NCI-H526 treated with DMSO at 0.1 percent for 48 hours (cell line): ENCODE results near the gene FGD3.
A peak's percentile ranks its signal among the peaks of the same experiment; 100 is the strongest.
"Not testable (repeated sequence)": the region's sequence is repeated elsewhere in the genome, so short reads cannot be mapped to it uniquely, and the experiment has no call there.

ENCODE experiments used
- DNase-seq: peaks from one replicate; lab custom pipeline; 2025; lab: John Stamatoyannopoulos, UW

The FGD3 gene

DNA sequence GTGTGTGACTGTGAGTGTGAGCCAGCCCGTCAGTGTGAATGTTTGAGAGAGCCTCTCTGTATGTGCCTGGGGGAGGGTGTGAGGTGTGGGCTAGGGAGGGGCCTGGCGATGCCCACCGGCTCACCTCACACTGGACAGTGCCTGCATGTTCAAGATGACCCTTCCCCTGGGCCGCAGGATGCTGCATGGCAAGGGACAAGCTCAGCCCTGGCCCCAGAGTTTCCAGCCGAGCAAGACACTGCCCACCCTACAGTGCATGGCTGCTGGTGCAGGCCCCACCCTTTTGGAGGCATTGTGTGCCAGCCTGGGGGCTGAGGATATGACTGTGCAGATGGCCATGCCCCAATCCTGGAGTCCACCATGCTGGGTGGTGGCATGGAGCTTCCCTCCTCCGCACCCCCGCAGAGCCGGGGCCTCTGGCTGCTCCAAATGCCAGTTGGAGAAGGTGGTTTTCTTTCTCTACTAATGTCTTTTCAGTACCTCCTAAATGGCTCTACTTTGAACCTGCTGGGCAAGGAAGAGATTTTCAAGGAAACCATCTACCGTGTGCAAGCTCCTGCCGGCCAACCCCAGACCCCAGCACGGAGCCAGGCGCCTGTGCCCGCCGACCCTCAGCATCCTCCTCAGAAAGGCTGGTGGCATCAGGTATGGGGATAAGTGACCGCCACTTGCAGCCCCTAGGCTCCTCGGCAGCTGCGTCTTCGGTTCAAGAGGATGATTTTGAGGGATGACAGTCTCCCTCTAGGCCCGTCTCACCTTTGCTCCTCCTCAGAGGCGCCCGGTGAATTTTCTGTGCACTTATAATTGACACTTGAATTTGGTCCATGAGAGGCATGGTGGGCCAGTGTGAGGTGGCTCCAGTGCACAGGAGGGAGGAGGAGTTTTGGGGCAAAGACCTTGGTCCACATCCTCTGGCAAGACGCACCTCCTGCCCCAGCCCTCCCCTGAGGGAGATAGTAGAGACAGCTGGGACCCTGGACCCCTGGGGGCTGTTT is 27.7 kb downstream of the FGD3 start:
- no peak for DNase-seq

DNA sequence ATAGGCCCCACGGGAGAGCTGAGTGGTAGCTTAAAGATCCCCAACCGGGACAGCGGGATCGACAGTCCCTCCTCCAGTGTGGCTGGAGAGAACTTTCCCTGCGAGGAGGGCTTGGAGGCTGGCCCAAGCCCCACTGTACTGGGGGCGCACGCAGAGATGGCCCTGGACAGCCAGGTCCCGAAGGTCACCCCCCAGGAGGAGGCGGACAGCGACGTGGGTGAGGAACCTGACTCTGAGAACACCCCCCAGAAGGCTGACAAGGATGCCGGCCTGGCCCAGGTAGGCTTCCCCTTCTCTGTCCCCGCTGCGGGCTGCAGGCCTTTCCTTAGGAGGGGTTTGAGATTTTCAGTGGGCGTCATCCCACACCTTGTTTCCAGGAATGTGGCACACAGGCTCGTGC is 29.1 kb downstream of the FGD3 start:
- DNase-seq, result no peak

DNA sequence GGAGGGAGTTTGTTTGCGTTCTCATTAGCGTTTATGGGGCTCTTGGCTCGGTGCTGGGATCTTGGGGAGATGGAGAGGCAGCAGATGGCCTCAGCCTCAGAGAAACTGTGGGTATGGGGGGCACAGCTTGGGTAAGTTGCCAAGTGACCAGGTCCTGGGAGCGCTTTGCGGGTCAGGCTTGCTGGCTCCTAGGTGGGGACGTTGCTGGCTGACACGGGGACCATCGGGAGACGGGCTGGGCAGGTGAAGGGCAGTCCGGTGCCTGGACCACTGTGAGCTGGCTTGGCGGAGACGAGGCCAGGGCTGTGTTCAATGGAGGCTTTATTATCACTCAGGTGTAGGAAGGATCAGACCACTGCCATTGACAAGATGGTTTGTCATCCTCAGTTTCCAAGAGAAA is 30.0 kb downstream of the FGD3 start:
- no peak for DNase-seq

DNA sequence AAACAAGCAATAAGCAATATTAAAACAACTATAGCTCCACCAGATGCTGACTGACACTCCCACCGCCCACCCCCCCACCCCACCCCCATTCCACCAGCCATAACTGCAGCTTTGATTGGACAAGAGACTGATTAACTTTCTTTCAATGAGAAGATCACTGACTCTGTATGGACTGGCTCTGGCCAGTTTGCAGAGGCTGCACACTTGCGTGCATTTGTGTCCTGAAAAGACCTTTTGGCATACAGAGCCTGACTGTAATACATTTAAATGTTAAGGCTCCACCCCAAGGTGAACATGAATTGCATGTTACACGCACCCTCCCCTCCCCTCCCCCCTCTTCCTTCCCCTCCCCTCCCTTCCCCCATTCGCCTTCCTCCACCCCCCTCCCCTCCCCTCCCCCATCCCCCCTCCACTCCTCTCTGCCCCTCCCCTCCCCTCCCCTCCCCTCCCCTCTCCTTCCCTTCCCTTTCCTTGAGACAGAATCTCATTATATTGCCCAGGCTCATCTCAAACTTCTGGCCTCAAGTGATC is 31.1 kb downstream of the FGD3 start:
- DNase-seq, result no peak

DNA sequence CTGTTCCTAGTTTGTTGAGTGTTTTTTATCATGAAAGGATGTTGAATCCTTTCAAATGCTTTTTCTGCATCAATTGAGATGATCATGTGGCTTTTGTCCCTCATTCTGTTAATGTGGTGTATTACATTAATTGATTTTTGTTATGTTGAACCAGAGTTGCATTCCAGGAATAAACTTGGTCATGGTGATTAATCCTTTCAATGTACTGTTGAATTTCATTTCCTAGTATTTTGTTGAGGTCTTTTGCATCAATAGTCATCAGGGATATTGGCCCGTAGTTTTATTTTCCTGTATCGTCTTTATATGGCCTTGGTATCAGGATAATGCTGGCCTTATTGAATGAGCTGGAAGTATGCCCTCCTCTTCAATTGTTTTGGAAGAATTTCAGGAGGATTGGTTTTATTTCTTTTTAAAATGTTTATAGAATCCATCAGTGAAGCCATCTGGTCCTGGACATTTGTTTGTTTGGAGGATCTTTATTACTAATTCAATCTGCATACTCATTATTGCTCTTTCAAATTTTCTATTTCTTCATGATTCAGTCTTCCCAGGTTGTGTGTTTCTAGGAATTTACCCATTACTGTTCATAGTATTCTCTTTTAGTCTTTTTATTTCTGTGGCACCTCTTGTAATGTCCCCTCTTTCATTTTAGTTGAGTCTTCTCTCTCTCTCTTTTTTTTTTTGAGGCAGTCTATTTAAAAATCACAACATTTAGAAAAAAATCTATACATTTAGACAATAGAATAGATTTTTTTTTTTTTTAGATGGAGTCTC is 32.1 kb downstream of the FGD3 start:
- no peak for DNase-seq

DNA sequence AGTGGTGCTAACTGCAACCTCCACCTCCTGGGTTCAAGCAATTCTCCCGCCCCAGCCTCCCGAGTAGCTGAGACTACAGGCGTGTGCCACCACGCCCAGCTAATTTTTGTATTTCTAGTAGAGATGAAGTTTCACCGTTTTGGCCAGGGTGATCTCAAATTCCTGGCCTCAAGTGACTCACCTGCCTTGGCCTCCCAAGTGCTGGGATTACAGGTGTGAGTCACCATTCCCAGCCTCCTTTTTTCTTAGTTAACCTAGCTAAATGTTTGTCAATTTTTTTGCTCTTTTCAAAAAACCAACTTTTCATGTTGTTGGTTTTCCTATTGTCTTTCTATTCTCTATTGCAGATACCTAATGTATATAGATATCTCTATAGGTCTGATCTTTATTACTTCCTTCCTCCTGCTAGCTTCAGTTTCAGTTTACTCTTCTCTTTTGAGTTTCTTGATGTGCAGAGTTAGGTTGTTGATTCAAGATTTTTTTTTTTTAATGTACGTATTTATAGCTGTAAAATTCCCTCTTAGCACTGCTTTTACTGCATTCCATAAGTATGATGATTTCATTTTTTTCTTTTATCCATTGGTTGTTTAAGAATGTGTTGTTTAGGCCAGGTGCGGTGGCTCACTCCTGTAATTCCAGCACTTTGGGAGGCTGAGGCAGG is 32.9 kb downstream of the FGD3 start:
- no peak for DNase-seq

DNA sequence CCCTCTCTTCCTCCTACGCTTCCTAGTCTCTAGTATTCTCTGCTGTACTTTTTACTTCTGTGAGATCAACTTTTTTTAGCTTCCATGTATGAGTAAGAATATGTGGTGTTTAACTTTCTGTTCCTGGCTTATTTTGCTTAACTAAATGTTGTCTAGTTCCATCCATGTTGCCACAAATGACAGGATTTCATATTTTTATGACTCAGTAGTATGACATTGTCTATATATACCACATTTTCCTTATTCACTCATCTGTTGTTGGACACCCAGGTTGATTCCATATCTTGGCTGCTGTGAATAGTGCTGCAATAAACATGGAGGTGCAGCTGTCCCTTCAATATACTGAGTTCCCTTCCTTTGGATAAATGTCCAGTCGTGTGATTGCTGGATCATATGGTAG is 34.8 kb downstream of the FGD3 start:
- no peak for DNase-seq

DNA sequence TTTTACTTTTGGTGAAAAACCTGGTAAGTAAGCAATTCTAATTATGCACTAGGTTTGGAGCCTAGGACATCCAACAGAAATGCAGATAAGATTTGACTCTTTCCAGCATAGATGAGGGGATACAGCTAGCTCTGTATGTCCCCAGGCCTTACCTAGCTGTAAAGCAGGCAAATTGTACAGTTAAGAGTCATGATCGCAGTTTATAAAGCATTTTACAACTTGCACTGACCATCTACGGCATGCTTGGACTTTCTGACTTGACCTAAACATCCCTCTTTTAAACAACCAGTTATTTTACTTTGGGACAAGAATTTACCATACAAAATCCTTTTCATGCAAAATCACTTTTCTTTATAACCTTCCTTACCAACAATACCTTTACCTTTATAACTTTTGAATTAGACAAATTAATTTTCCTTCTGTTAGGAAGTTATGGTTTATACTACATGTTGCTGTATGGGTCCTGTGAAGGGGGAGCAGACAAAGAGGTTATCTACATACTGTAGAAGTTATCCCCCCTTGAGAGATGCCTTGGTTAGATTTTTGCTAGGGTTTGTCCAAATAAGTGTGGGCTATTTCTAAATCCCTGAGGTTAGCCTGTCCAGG is 36.8 kb downstream of the FGD3 start:
- no peak for DNase-seq

DNA sequence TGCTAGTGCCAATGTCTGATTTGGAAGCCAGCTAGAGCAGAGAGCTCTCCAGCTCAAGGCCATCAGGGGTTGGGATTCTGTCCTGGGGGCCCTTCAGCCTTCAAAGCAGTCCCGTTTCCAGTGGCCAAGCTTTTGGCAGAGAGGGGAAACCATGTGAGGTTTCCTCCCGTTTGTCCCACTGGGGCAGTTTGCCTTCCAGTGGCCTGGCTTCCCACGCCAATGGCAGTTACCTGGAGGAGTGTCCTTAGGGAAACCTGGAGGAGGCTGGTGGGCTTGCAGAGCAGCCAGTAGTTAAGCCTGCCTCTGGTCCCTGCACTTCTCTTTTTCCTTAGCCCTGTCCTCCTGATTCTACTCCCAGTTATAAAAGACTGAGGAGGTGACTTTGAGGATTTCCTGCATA is 37.7 kb downstream of the FGD3 start:
- no peak for DNase-seq

DNA sequence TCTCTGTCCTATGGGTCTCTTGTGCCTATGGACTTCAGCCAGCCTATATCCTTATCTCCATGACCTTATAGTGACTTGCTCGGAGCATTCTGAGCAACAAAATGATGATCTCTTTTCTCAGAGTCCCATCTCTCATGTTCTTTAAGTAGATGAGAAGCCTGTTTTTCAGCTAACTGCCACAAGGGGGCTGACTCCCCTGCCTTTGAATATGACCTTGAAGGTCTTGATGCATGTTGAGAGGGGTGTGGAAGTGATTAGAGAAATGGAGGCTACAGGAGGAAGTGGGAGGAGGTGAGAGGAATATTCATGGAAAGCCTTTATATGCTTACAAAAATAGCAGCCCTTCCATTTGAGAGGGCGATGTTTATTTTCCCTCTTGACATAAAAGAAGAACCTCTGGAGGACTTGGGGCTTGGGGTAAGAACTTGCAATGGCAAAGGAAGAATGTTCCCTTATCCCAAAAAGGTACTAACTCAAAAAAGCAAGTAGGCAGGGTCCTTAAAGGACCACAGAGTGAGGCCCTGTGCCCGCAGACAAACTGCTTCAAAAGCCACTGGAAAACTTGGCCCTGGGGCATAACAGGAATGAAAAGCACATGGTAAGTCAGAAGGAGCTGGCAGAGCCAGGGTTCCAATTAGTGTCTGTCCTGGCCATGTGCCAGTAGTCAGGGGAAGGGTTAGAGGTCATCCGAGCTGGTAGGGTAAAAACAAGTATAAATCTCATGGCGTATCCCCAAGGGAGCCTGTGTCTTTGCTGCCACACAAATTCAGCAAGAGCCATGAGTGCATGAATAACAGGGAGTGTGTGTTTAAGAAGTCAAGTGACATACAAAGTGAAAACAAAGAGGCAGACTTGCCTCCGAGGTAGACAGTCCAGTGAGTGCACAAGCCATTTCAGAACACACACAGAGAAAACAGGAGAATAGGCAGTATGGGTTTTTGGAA is 39.1 kb downstream of the FGD3 start:
- DNase-seq, result no peak

DNA sequence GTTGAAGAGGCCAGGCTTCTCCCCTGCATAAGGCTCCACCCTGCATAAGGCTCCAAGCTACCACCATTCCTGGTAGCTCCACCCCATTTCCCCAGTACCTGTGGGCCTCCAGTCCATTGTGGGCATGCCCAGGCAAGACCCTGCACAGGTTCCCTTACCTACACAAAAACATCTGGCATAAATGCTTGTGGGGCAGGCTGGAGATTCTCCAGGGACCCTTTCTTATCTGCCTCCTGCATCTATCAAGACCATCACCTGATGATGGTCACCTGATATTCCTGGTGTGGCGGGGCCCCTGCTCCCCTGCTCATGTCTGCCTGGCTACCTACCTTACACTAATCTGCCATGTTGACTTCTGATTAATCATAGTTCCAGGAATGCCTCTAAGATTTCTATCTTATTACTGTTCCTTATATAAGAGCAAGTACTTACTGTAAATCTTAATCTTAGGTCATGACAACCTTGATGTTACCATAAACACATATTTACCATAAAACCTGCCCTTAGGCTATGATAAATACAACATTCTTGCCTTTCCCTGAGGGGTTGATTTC is 41.0 kb downstream of the FGD3 start:
- no peak for DNase-seq

DNA sequence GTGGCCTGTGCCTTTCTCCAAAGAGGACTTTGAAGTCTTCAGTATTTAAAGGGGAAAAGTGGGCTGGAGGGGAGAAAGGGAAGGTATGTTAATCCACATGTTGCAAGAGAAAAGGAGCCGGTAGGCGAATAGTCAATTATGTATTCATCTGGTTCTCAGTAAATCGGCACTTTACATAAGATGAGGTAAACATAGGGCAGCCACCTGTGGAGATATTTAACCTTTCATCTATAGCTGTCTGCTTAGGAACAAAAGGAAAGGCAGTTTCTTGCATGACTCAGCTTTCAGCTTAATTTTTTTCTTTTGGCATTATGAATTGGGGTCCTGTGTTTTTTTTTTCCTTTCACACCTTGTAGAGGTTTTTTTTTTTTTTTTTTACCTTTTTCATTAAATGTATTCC is 42.2 kb downstream of the FGD3 start:
- no peak for DNase-seq

DNA sequence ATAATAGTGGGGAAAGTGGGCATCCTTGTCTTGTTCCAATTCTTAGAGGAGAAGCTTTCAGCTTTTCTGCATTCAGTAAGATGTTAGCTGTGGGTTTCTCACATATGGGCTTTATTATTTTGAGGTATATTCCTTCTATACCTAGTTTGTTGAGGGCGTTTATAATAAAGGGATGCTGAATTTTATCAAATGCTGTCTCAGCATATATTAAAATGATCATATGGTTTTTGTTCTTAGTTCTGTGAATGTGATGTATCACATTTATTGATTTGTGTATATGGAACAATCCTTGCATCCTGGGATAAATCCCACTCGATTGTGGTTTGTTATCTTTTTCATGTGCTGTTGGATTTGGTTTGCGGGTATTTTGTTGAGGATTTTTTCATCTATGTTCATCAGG is 43.1 kb downstream of the FGD3 start:
- DNase-seq, result no peak

DNA sequence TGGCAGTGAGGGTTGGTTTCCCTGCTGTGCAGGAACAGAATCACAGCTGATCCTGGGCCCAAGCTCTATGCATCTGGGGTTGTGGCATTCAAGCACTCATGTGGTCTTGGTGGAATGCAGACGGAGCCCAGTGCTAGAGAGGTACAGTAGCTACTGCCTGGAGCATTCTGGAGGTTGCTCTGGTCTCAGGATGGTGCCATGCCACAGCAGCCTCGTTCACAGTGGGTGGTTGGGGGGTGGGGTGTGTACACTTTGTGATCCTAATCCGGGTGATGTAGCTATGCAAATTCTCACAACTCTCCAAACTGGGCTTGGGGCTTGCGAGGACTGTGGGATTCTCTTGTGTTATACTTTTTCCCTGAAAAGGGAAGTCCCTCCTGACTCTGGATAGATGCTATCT is 45.2 kb downstream of the FGD3 start:
- no peak for DNase-seq

DNA sequence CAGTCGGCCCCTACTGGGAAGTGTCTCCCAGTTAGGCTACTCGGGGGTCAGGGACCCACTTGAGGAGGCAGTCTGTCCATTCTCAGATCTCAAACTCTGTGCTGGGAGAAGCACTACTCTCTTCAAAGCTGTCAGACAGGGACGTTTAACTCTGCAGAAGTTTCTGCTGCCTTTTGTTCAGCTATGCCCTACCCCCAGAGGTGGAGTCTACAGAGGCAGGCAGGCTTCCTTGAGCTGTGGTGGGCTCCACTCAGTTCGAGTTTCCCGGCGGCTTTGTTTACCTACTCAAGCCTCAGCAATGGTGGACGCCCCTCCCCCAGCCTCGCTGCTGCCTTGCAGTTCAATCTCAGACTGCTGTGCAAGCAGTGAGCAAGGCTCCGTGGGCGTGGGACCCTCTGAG is 51.5 kb downstream of the FGD3 start:
- DNase-seq, result not testable (repeated sequence)

DNA sequence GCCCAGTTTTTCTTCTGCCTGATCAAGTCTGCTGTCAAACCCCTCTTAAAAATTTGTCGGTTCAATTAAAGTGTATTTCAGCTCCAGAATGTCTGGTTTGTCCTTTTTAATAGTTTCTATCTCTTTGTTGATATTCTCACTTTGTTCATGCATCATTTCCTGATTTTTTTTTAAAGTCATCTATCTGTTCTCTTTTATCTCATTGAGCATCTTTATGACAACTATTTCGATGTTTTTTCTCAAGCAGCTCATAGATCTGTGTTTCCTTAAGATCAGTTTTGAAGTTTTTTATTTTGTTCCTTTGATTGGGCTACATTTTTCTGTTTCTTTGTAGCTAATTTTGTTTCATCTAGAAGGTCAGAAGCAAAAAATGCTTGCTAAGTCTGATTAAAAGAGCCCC is 53.7 kb downstream of the FGD3 start:
- DNase-seq, result no peak

DNA sequence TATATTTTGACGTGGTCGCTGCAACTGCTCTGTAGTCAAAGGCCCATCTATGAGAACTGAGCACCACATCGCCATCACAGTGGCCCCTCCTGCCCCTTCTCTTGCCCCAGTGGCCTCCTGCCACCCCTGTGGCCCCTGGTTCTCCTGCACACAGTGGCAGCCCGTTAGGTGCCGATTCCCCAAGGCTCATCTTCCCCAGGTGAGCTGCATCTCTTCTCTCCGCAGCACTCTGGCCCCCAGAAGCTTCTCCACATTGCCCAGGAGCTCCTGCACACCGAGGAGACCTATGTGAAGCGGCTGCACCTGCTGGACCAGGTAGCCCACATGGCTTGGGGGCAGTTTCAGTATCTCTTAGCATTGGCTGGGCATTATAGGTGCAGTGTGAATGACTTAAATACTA is 55.4 kb downstream of the FGD3 start:
- no peak for DNase-seq

DNA sequence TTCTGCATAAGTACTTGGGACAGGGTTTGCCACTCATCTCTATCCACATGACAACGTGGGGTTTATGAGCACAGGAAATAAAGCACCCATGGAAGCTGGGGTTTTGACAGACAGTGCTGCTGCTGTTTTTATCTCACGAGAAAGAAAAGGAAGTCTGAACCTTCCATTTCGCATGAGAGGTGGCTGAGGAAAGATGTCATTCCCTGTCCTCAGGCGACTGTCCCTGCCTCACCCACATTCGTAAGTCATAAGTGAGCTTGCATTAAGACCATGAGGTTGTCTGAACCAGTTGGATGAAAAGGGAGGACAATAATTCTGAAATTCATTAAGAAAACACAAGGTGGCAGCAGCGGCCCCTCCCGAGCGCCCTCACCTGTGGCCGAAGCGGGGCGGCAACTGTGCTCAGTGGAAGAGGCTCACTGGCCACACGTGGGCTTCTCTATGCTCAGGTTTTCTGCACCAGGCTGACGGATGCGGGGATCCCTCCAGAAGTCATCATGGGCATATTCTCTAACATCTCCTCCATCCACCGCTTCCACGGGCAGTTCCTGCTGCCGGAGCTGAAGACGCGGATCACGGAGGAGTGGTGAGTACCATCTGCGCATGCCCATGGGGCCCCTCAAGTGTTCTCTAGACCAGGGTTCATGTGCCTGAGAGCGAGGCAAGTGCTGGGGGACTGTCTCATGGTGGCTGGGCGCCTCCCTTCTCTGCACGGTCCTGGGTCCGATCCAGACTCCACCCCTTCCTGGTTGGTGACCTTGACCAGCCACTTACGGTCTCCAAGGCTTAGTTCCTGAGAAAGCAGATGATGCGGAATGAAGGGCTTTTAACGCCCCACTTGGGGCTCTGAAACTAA is 56.5 kb downstream of the FGD3 start:
- DNase-seq, result peak; percentile 37

DNA sequence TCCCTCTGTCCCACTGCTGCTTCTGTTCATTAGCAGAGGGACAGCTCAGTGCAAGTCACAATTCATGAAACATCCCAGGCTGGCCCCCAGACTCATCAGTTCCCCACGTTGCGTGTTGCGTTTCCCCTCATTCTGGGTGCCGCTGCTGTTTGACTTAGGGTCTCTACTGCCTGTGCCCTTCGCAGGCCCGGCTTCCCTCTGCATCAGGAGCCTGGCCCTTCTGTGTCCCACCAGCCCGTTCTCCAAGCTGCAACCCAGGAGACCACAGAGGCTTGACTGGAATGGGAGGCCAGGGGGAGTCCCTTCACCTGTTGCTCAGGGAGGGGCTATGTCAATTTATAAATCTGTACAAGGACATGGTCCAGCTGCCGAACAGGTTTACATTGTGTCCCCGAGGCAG is 57.2 kb downstream of the FGD3 start:
- no peak for DNase-seq

DNA sequence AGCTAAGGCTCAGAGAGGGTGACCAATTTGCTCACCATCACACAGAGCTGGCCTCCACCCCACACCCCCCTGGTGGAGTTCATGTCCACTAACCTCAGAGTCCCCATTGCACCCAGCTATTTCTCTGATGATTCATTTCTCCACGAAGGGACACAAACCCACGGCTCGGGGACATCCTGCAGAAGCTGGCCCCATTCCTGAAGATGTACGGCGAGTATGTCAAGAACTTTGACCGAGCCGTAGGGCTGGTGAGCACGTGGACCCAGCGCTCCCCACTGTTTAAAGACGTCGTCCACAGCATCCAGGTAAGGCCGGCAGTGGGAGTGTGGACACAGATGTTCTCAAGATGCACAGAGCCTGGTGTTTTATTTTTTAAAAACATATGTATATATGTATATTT is 58.6 kb downstream of the FGD3 start:
- no peak for DNase-seq
